ELF-1 (cell line): ENCODE measurements around the gene KRT79.
"Not testable (repeated sequence)": the region's sequence is repeated elsewhere in the genome, so short reads cannot be mapped to it uniquely, and the experiment has no call there.

Source experiments
- DNase-seq: peaks from one replicate; pipeline ENCODE4 v3.0.0-alpha.2; 2016; ENCODE audit warnings: low read depth, low spot score

The KRT79 gene

GRCh38 chr12:52833922-52834726 is at the start of gene KRT79:
Gene KRT79 (minus strand): TSS chr12:52834311. CDS start chr12:52834260, 51 bp downstream.
- DNase-seq: no peak

DNA sequence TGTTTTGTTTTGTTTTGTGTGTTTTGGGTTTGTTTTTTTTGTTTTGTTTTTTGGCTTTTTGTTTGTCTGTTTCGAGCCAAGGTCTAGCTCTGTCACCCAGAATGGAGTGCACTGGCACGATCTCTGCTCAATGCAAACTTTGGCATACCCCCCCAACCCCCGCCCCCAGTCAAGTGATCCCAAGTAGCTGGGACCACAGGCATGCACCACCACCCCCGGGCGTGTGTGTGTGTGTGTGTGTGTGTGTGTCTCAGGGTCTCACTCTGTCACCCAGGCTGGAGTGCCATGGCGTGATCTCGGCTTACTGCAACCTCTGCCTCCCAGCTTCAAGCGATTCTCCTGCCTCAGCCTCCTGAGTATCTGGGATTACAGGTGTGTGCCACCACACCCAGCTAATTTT is 46.4 kb upstream of the KRT79 start:
- DNase-seq: not testable (repeated sequence)

DNA sequence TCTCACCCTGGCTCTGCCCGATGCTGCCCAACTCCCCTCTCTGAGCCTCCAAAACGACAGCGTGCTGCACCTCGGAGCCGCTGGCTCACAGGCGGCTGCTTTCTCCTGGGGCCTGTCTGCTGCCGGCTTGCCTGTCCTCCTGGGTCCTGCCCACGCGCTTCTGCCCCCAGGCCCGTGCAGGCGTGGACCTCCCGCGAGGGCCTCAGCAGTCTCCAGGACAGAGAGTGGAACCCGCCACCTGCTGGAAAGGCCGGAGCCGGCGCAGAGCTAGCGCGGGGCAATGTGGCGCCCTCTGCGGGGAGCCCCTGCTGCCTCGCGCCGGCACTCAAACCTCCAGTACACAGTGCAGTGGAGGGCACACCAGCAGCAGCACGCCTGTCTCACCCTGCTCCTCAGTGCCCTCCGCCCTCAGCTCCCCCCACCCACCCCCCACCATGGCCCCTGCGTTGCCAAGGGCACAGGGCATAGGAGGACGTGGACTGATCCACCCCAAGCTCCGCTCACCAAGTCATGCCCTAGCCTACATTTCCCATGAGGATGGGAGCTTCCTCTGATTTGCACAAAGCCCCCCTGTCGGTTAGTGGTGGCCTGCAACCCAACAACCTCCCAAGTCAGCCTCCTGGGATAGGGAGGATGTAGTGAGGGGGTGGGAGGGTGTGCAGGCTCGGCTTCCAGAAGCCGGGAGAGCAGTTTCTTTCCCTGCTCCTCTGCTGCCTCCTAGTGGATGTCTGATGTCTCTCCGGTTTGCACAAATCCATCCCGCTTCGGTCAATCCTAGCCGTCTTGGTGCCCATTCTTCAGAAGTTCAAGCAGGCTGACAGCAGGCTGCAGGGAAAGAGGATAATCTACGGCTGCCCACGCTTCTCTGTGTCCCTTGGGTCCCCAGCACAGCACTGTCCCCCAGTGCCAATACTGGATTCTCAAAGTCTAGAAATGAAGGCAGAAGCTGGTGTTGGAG is 45.6 kb upstream of the KRT79 start:
- peak; percentile 96 for DNase-seq

GRCh38 chr12:52878507-52879393 is 44.6 kb upstream of the KRT79 start:
- DNase-seq: no peak

DNA sequence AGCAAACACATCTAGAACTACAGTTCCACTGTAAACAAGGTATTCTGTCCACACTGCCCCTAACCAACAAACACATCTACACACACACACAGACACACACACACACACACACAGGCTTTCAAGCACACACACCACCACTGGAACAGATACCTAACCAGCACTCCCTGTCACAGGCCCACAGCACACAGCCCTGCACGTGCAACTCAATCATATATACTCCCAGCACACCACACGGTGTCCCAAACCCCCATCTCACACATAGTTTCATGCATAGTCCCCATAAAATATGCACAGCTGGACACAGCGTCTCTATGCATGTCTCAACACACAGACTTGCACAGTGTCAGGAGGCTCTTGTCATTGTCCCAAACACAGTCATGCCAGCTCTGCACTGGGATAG is 43.1 kb upstream of the KRT79 start:
- no peak for DNase-seq

GRCh38 chr12:52876372-52876771 is 42.3 kb upstream of the KRT79 start:
- no peak for DNase-seq

GRCh38 chr12:52874573-52875435 is 40.7 kb upstream of the KRT79 start:
- DNase-seq: no peak

- DNase-seq: peak; percentile 67
Measured at GRCh38 chr12:52873832-52874572, 39.9 kb upstream of the KRT79 start.

- DNase-seq: no peak
Measured at GRCh38 chr12:52873513-52873831, 39.4 kb upstream of the KRT79 start.

DNA sequence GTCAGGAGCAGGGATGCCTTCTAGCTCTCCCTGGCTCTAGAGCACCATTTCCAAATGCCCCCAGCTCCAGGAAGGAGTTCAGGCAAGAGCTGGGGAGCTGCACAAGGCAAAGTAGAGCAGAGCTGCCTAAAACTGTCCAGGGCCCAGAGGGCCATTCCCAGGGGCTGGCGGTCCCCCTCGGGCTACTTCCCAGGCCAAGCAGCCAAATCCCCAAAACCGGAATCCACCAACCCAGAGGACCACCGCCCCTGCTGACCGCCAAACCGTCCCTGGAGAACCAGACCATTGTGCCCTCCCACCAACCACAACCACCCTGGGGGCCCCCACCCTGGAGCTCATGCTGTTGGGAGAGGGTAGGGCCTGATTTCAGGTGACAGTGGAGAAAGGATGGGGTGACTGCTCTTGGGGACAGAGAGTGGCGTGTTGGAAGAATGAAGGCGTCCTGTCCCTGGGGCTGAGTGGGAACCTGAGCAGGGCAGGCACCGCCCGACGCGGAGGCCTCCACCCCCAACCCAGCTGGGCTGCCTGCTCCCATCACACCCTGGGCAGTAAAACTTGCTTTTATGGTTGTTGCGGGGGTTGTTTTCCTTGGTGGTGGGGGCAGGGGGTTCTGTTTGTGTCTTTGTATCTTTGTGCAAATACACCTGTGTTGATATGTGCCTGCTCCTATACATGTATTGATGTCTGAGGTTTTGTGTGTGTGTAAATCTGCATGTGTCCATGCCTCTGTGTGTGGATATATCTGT is 38.7 kb upstream of the KRT79 start:
- no peak for DNase-seq

DNA sequence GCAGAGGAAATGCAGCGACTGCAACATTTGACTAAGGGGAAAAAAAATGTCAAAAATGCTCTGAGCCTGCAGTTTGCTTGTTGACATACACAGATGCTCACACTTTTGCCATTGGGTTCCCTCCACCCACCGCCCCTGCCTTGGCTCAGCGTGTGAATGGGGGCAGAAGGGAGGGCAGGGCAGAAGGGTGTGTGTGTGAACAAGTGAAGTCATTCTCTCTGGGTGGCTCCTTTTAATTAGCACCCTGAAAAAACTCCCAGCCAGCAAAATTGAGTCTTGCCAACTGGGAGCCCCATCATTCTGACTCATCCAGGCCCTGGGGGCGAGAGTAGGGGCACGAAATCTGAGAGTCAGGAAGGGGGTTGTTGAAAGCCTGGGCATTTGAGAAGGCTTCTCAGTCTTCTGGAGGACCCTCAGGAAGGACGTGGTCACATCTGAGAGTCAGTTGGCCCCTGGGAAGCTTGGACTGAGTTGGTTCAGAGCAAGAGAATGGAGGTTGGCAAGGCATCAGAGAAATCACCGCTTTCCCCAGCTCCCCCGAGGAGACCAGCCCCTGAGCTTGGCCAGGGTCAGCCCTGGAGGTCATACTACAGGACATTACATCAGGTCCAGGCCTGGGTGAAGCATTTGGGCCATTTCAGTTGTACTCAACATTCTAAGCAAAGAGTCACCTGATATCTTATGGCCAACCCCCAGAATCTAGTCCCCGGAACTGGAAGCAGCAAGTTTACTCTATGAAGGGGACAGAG is 37.4 kb upstream of the KRT79 start:
- DNase-seq: peak; percentile 51

DNA sequence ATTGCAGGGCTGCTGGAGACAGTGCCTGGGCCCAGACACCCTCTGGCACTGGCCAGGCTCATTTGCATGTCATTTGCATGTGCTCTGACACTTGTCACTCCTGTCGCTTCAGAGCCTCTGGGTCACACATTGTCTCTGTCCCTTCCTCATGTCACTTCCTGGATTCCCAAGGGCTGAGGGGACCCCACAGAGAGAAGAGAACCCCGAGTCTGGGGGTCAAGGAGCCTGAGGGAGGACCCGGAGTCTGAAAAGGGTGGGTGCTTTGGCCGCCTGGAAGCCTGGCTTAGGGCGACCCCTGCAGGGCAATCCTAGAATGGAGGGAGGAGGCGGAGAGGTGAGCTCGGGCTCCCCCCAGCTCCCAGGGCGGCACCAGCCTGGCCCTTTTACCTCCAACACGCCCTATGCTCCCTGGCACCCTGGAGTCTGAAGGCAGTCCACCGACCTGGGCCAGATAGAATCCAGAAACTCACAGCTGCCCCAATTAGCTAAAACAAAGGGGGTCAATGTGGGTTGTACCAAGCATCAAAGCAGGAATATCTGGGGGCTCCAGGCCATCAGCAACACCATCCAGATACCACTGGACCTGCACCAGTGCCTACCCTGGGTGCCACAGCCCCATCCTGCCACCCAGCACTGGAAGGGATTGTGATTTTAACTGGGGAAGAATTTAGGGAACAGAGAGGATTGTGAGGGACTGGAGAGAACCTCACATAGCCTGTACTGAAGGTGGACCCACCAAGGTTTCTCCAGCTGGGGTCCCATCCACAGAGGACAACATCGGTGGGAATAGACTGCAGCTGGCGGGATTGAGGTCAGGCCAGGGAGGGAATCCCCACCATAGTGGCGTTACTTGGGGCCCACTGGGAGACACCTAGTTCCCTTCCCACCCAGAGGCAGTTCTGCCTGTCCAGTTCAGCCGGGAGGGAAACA is 36.5 kb upstream of the KRT79 start:
- DNase-seq: peak; percentile 86

GRCh38 chr12:52867642-52868041 is 33.5 kb upstream of the KRT79 start:
- DNase-seq: no peak

- DNase-seq: no peak
Measured at GRCh38 chr12:52867152-52867551, 33.0 kb upstream of the KRT79 start.

DNA sequence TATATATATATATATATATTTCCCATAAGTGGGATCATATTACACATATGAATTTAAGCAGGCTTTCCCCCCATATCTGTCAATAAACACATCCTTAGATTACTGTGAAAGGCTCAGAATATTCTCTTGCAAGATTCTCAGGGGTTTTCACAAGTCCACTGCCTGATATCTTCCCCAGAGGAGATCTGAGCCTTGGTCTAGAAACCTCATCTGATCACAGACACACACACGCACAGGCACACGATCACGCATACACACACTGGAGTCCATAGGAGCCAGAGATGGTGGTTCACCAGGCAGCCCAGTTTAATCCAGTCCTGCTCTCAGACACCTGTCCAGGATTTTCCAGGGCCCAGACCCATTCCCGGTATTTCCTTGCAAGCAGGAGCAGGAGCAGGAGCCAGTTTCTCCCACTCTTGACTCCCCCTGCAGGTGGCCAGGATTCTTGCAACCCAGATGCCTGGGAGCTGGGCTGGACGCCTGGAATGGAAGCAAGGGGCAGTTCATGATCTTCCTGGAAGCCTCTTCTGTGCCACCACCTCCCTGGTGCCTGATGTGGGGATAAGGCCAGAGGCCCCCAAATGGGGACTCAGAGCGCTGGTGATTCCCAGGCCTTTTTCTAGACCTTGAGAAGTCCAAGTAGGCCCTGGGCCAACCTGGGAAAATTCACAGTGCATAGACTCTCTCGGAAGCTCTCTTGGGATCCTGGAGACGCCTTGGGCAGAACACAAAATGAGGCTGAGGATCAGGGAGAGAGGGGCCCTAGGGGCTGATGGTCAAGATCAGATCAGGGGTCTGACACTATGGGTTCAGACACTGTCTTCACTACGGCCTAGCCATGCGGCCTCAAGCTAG is 31.2 kb upstream of the KRT79 start:
- peak; percentile 94 for DNase-seq

DNA sequence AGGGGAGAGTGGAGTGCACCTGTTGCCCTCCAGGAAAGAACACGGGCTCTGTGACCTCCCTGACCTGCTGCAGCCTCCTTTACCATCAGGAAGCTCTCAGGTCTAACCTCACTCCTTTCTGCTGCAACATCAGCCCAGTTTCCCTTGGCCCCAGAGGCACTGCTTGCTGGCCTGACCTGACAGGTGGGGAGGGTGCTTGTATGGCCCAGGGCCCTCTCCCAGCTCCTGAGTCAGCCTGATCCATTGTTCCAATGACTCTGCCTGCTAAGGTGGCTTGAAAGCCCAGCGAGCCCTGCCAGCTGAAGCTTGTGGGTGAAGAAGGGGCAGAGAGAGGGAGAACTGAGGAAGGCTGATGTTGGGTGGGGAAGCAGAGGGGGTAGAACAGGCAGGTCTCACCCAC is 27.9 kb upstream of the KRT79 start:
- peak; percentile 48 for DNase-seq

GRCh38 chr12:52861511-52861910 is 27.4 kb upstream of the KRT79 start:
- DNase-seq: no peak
